IPS-15b (cell line): ENCODE data around the gene RBM4.

Experiments
- H3K27me3 ChIP-seq: one replicate; pipeline ENCODE4 v1.6.1; 2013; ENCODE audit warnings: low read length; ENCODE audit not compliant: control insufficient read depth, insufficient read depth
- H3K36me3 ChIP-seq: one replicate; pipeline ENCODE4 v1.6.1; 2013; ENCODE audit warnings: low read length; ENCODE audit not compliant: control insufficient read depth, insufficient read depth
- H3K4me1 ChIP-seq: one replicate; pipeline ENCODE4 v1.6.1; 2013; ENCODE audit warnings: mild to moderate bottlenecking, low read length; ENCODE audit not compliant: control insufficient read depth, insufficient read depth
- H3K4me3 ChIP-seq: one replicate; pipeline ENCODE4 v1.5.1; 2013; ENCODE audit warnings: low read depth, low read length
- H3K9ac ChIP-seq: one replicate; pipeline ENCODE4 v1.6.1; 2013; ENCODE audit warnings: low read depth, mild to moderate bottlenecking, low read length
- H3K9me3 ChIP-seq: one replicate; pipeline ENCODE4 v1.6.1; 2013; ENCODE audit warnings: mild to moderate bottlenecking, low read length; ENCODE audit not compliant: control insufficient read depth, insufficient read depth

The RBM4 gene

DNA sequence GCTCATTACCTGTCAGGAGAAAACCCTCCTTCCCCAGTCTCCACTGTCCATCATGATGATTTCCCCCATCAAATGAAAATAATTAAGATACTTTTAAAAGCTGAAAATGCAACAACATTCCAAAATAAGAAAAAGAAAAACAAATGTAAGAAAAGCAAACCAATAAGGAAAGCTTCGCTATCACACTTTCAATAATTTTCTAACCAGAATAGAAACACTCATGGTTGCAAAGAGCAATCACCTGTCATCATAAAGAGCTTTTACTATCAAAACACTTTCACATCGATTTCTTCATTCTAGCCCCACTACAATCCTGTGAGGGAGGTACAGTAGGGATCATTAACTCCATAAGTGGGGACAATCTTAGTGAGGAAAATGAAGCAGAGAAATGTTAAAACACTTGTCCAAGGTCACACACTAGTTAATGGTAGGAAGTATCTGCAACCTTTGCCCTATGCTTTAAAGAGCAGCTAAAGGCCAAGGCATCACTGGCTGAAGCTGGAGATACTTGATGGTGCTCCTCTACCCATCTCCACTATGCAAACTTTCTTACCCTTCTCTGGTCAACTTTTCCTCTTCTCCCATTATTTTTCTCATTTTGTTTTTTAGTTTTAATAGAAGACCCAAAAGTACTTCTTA, 36.6 kb downstream of the RBM4 start:
- H3K36me3 ChIP-seq, result peaks cover 3% of the 10 kb centered on the region
- H3K27me3 ChIP-seq, result no peaks in the 10 kb centered on the region
- no peak overlapping the region for H3K4me3 ChIP-seq
- H3K9me3 ChIP-seq, result no peaks in the 10 kb centered on the region
- peaks cover 13% of the 10 kb centered on the region for H3K4me1 ChIP-seq
- H3K9ac ChIP-seq, result no peak overlapping the region

DNA sequence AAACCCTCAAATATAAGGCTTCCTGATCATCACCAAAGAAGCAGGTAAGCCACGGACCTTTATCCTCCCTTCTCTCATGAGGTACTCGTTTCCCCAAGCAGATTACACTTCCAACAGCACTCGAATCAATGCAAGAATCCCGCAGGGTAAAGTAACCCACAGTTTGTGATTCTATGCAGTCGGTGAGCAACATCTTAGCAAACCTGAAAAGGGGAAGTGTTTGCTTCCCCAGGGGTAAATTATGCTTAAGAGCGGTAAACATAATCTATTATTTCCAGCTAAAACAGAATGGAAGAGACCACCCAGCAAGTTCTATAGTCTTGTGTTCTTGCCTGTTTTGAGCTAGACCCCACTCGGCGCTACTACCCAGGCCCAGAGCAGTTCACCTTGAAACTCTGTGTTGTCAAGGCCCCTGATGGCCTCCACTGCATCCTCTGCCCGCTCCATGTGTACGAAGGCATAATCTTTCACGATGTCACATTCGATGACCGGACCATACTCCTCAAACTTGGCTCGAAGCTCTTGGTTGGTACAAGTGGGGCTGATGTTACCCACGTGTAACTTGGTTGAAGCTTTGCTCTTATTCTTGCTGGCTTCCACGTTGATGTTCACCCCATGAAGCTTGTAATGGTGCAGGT, 37.9 kb downstream of the RBM4 start:
- Histone ChIP-seq H3K9ac (no peak overlapping the region), H3K9me3 (no peaks in the 10 kb centered on the region), H3K4me1 (peaks cover 13% of the 10 kb centered on the region), H3K36me3 (no peaks in the 10 kb centered on the region), H3K27me3 (no peaks in the 10 kb centered on the region), H3K4me3 (peak overlapping the region; percentile 82)

DNA sequence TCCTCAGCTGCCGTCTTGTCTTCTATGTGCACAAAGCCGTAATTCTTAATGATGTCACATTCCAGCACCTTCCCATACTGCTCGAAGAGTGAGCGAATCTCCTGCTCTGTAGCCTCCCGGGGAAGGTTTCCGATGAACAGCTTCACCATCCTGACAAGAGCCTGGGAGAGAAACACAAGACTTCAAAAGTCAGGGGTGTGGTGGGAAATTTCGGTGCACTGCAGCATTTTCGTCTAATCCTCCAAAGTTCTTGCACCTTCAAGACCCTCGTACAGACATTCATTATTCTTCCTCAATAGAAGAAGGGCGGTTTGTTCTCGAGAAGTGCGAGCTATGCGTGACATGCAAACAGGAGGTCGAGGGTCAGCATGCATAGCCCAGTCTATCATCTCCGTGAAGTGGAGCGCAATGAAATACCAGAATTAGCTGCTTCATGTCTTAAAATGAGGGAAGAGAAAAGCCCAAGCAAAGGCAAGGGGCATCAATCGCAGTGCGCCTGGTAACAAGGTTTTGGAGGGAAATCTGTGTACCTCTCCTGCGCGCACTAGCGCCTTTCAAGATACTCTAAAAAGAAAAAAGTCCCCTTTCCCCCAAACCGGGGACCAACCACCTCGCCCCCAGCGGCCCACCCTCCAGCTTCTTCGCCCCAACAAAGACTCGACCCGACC, 38.6 kb downstream of the RBM4 start:
- H3K4me1 ChIP-seq, result peaks cover 13% of the 10 kb centered on the region
- no peaks in the 10 kb centered on the region for H3K27me3 ChIP-seq
- H3K36me3 ChIP-seq, result no peaks in the 10 kb centered on the region
- peak overlapping the region; percentile 82 for H3K4me3 ChIP-seq
- peak overlapping the region; percentile 38 for H3K9ac ChIP-seq
- no peaks in the 10 kb centered on the region for H3K9me3 ChIP-seq

DNA sequence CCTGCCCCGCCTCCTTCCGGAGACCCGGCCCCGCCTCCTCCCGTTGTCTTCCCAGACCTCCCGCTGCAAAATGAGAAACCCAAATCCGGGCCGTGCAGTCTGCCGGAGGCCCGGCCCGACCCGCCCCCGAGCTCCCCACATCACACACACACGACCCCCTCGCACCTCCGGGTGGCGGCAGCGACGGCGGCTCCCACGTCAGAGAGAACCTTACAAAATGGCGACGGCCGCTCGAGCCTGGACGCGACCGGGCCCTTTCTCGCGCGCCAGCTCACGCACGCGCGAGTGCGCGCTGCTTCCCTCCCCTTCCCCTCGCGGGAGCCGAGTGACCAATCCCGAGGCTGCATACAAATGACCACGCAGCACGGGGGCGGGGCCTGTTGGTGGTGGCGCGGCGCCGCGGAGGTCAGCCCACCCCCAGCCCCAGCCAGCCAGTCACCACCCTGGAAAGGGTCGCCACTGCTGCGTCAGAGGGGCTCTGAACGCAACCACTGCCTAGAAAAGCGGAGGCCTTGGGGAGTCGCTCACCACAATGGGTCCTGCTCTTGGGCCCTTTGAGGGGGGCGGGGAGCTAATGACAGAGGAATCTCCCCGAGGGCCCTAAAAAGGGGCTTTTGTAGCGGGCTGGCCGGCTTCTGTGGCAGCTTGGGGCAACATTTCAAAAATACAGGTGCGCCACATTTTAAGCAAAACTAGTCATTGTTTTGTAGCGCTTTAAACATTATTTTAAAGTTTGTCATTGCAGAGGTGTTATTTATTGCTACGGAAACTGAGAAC, 39.3 kb downstream of the RBM4 start, which contains the start of gene RBM4B:
Gene RBM4B, minus strand, starts transcription at position 289 of the 777 bp plus-strand sequence. CDS start 808 bp downstream, outside the sequence.
- Histone ChIP-seq H3K4me1 (peaks cover 13% of the 10 kb centered on the region), H3K9me3 (no peaks in the 10 kb centered on the region), H3K27me3 (no peaks in the 10 kb centered on the region), H3K4me3 (peak within 1 kb of the TSS; percentile 82), H3K36me3 (no peaks in the 10 kb centered on the region), H3K9ac (peak within 1 kb of the TSS; percentile 88)

DNA sequence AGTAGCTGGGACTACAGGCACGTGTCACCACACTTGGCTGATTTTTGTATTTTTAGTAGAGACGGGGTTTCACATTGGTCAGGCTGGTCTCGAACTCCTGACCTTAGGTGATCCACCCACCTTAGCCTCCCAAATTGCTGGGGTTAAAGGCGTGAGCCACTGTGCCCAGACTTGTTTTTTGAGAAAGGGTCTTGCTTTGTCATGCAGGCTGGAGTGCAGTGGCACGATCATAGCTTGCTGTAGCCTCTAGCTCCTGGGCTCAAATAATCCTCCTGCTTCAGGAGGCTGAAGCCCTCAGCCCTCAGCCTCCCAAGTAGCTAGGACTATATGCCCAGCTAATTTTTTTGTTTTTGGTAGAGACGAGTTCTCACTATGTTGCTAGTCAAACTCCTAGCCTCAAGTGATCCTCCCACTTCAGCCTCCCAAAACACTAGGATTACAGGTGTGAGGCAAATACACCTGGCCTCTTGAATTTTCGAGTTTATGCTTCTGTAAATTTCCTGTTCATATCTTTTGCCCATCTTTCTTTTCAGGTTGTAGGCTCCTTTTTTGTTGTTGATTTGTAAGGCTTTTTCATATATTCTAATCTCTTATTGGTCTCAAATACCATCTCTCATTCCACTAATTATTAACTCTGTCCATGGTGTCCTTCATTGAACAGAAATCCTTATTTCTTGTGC, 42.6 kb downstream of the RBM4 start:
- Histone ChIP-seq H3K4me1 (peaks cover 2% of the 10 kb centered on the region), H3K9me3 (no peaks in the 10 kb centered on the region), H3K27me3 (no peaks in the 10 kb centered on the region), H3K4me3 (no peak overlapping the region), H3K36me3 (peaks cover 7% of the 10 kb centered on the region), H3K9ac (no peak overlapping the region)

DNA sequence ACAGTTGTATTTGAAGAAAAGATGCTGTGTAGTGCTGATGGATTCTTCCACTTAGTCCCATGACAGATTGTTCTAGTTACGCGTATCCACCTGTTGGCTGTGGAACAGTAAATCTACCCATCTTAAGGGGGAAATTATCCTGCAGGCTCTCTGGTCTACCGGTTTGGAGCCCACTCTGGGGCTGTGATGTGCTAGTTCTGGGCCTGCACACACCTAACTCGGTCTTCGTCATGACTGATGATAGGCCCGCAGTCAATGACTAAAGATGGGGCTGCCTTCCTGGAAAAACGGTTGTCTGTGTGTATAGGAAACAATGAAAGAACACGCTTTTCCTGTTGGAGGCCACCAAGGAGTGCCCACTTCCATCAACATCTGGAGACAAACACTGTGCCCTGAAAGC, 45.4 kb downstream of the RBM4 start:
- no peaks in the 10 kb centered on the region for H3K4me1 ChIP-seq
- no peak overlapping the region for H3K9ac ChIP-seq
- no peaks in the 10 kb centered on the region for H3K27me3 ChIP-seq
- H3K9me3 ChIP-seq, result no peaks in the 10 kb centered on the region
- H3K36me3 ChIP-seq, result peaks cover 33% of the 10 kb centered on the region
- H3K4me3 ChIP-seq, result no peak overlapping the region

DNA sequence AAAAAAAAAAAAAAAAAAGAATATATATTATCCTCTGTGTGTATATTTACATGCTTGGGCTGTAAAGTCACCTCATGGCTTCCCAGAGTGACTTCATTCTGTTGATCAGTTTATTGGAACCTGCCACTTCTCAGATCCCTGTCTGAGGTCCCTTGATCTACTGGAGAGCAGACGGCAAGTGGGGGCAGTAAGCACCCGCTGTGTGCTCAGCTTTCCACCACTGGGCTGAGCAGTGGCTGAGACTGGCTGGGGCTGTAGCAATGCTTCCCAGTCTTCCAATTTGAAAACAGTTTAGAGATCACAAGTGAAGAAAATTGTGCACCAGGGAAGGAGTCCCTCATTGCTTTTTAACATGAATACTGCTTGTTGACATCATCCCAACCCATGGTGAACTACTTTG, 46.1 kb downstream of the RBM4 start:
- Histone ChIP-seq H3K36me3 (peaks cover 34% of the 10 kb centered on the region), H3K4me3 (no peak overlapping the region), H3K27me3 (no peaks in the 10 kb centered on the region), H3K9me3 (no peaks in the 10 kb centered on the region), H3K9ac (no peak overlapping the region), H3K4me1 (no peaks in the 10 kb centered on the region)

DNA sequence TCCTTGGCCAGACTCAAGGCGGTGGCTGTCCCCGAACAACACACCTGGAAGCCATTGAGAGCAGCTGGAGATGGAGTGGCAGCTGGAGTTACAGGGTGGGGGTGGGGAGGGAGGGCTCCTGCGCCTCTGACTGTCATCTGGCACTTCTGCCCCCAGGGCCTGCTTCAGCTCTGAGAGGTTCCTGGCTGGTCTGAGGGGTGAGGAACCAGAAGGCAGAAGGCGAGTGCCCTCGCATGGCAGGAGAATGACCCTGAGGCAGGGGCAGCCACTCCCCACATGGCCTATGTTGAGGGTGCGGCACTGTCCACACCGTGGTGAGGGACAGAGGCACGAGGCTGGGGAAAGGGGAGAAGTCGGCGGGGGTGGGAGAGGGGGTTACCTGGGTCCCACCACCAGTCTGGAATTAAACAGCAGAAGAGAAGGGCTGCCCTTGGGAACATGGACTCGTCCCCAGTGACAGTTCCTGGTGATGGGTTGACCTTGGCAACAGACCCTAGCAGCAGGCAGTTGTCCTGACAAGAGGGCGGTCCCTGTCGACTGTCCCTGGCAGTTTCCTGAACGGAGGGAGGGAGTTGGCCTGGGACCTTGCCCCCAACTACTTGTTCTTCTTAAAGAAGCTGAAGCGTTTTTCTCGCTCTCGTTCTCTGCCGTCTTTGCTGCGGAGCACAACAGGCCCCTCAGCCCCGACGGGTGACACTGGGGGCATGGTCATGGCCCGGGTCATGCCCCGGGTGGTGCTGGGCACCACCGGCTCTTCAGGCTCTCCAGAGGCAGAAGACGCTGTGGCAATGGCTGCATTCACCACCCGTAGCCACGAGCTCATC, 47.0 kb downstream of the RBM4 start:
- H3K36me3 ChIP-seq, result peaks cover 34% of the 10 kb centered on the region
- H3K27me3 ChIP-seq, result no peaks in the 10 kb centered on the region
- no peaks in the 10 kb centered on the region for H3K9me3 ChIP-seq
- no peak overlapping the region for H3K9ac ChIP-seq
- no peak overlapping the region for H3K4me3 ChIP-seq
- H3K4me1 ChIP-seq, result no peaks in the 10 kb centered on the region

DNA sequence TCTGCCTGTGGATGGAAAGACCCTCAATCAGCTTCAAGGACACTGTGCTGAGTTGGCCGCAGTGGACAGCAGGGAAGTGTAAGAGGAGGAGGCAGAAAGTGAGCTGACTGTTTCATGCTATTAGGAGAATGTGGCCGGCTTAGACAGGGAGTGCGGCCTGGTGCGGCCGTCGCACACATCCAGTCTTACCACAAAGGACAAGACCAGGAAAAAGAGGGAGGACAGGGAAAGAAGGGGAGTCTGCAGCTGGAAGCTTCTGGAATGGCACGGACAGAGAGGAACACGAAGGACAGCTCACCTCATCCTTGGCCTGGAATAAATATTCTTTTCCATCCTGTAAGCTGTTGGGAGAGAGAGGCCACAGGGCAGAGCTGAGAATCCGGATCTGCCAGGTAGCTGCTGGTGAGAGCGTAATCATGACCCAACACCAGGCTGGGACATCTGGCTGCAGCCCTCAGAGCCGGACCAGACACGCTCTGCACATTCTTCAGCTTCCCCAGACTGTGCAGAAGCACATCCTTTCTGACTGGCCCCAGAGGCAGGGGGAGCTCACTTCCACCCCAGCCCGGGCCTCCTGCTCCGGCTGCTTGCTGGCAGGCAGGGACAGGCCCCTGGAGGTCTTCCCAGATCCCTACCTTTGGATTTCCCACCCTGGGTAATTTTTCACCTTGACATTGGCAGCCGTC, 47.7 kb downstream of the RBM4 start:
- Histone ChIP-seq H3K36me3 (peaks cover 37% of the 10 kb centered on the region), H3K27me3 (no peaks in the 10 kb centered on the region), H3K4me3 (no peak overlapping the region), H3K9ac (no peak overlapping the region), H3K9me3 (no peaks in the 10 kb centered on the region), H3K4me1 (no peaks in the 10 kb centered on the region)
